AG04450 (cell line): ENCODE results near the gene NAXD. TPM values are rescaled to one million over a fixed set of nuclear protein-coding genes. Genes with fewer than 3 reads are reported as not detected.

Experiments
- CTCF ChIA-PET: fragments of 300-600, 350-600 bp; formaldehyde crosslinking; extraction: SDS; loops from one replicate; lab custom pipeline; 2022; ENCODE audit warnings: antibody characterized with exemption, inconsistent platforms; lab: Charles Lee
- POLR2A ChIA-PET: fragments of 350-600 bp; formaldehyde crosslinking; extraction: SDS; loops from one replicate; lab custom pipeline; 2021; ENCODE audit warnings: antibody characterized with exemption, inconsistent platforms; lab: Yijun Ruan, JAX
- DNase-seq: peaks from one replicate; pipeline ENCODE4 v3.0.0-alpha.2; 2011; ENCODE audit warnings: low read depth, low spot score
- H3K27ac ChIP-seq: one replicate; pipeline ENCODE4 v1.5.1; 2012; ENCODE audit warnings: low read depth, low read length, control low read depth
- H3K27me3 ChIP-seq: one replicate; pipeline ENCODE4 v1.6.0; 2012; ENCODE audit warnings: low read length; ENCODE audit not compliant: control insufficient read depth, insufficient read depth
- H3K4me3 ChIP-seq: 2 replicates; pipeline ENCODE4 v1.5.1; 2011; ENCODE audit warnings: mild to moderate bottlenecking, low read depth, low read length, control low read depth
- H3K9me3 ChIP-seq: 2 replicates; pipeline ENCODE4 v1.5.1; 2012; ENCODE audit warnings: low read length; ENCODE audit not compliant: control insufficient read depth, insufficient read depth
- CTCF ChIP-seq: IDR thresholded peaks from 2 replicates; pipeline ENCODE4 v1.5.1; 2011; ENCODE audit warnings: low read depth, low read length, control low read depth, inconsistent platforms
- polyA plus RNA-seq: library from polyadenylated mRNA; depleted of rRNA; stranded (reverse); fragments of >200 nt; gene quantifications from 2 replicates; pipeline ENCODE4 v1.2.3, GENCODE V29; 2011

NAXD gene
- polyA plus RNA-seq, 1 experiment, result 35.0 TPM

DNA sequence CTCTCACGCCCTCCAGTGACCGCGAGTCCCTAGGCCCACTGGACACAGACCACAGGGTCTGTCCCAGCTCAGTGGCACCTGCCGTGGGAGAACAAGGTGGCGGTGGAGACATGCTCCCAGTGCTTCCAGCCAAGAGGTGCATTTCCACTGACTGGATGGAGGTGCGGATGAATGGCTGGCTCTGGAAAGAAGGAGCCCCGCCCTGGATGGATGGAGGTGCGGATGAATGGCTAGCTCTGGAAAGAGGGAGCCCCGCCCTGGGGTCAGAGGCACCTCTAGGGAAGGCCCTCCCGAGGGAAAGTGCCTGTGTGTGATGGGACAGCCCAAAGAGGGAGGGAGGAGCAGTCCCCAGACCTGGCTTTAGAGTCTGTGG is 32.0 kb downstream of the NAXD start:
- Histone ChIP-seq H3K27me3 (no peaks in the 10 kb centered on the region), H3K9me3 (no peaks in the 10 kb centered on the region; the same call in 1 of the 2 replicates), H3K4me3 (no peak overlapping the region), H3K27ac (no peak overlapping the region)
- POLR2A ChIA-PET, result no interaction called here
- no peak for TF ChIP-seq CTCF
- DNase-seq, result no peak
- CTCF ChIA-PET, result no interaction called here

DNA sequence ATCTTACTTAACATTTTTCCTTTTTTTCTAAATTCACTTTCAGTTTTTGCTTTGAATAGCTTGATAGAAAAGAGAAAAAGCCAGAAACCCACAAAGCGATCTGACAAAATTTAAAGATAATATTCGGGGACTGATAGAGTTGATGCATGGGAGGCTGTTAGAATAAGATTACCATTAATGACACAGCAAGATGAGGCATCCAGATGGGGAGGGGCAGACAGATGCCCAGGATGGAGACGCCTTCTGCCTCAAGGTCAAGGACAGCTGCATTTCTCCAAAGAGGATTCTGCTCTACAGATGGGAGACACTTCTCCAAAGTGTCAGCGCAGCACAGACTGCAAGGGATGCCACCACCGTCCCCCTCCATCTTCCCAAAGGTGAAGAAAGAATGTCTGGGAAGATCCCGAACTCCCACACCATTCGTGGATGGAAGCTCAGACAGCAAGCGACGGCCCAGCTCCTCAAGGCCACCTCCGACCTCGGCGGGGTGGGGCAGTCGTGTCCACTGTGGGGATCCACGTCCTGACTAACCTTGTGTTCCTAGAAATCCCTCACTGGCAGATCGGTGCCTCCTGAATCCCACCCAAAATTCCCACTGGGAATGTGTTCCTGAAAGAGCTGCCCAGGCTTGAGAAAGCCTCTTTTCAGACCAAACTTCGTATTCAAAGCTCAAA is 32.9 kb downstream of the NAXD start:
- POLR2A ChIA-PET, result no interaction called here
- Histone ChIP-seq H3K9me3 (no peaks in the 10 kb centered on the region; the same call in 1 of the 2 replicates), H3K27ac (no peak overlapping the region), H3K4me3 (no peak overlapping the region), H3K27me3 (no peaks in the 10 kb centered on the region)
- no peak for DNase-seq
- CTCF ChIA-PET, result interaction anchor here (0.9 to 1.4 kb wide), 3 partner anchors 33 to 426 kb away, joined by 4 to 6 read pairs (median 5); no protein-coding TSS in a partner anchor
- TF ChIP-seq CTCF, result no peak

DNA sequence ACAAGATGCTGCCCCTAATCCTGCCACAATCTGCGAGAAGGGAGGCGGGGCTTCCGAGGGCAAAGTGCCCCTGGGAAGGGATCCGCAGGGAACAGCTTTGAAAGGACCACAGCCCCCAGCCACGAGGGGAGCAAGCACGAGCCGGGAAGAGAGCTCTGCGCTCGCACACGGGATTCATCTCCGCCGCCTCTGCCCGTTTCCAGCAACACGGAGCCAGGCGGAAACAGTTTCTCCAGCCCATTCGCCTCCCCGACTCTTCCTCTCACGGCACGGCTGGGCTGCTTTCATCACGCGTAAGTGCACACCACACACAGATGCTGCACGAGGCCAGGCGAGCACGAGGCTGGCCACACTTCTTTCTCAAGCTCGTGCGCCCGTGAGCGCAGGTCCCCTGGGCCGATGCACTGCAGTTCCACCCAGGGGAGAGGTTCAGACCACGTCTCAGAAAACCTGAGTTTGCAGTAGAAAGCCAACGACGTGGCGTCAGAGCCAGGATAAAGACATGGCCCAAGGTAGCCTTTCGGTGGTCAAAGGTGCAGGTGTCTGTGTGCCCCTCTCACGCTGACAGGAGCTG is 33.6 kb downstream of the NAXD start:
- Histone ChIP-seq H3K27ac (no peak overlapping the region), H3K4me3 (no peak overlapping the region), H3K9me3 (no peaks in the 10 kb centered on the region; the same call in 1 of the 2 replicates), H3K27me3 (no peaks in the 10 kb centered on the region)
- no peak for TF ChIP-seq CTCF
- no peak for DNase-seq
- ChIA-PET CTCF (interaction anchor here (0.9 to 1.4 kb wide), 3 partner anchors 32 to 427 kb away, joined by 4 to 6 read pairs (median 5); no protein-coding TSS in a partner anchor), POLR2A (no interaction called here)

GRCh38 chr13:110649551-110649950 is 34.2 kb downstream of the NAXD start:
- Histone ChIP-seq H3K4me3 (no peak overlapping the region), H3K9me3 (no peaks in the 10 kb centered on the region; the same call in 1 of the 2 replicates), H3K27ac (no peak overlapping the region), H3K27me3 (no peaks in the 10 kb centered on the region)
- CTCF ChIA-PET, result interaction anchor here (0.6 to 1.4 kb wide), 2 partner anchors 31 to 574 kb away, joined by 4 to 6 read pairs; no protein-coding TSS in a partner anchor
- TF ChIP-seq CTCF, result no peak
- POLR2A ChIA-PET, result no interaction called here
- no peak for DNase-seq

DNA sequence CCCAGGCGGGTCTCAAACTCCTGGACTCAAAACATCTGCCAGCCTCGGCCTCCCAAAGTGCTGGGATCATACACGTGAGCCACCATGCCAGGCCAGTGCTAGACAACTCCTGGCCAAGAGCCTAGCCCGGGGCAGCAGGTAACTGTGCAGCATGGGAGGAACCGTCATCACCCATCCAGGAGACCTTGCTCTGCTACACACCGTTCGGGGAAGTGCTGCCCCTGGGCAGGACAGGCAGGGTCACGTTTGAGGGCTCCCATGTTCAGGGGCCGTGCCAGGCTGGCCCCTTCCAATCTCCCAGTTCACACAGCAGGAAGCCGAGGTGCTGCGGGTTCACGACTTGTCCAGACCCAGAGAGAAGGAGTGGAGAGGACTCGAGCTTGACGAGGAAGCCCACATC is 35.1 kb downstream of the NAXD start:
- Histone ChIP-seq H3K27me3 (no peaks in the 10 kb centered on the region), H3K27ac (no peak overlapping the region), H3K9me3 (no peaks in the 10 kb centered on the region; the same call in 1 of the 2 replicates), H3K4me3 (no peak overlapping the region)
- no peak for TF ChIP-seq CTCF
- CTCF ChIA-PET, result no interaction called here
- no peak for DNase-seq
- POLR2A ChIA-PET, result no interaction called here
